DMS79 (cell line): Measurements from ENCODE around the gene CAMK2N1.

Source experiments
- DNase-seq: peaks from one replicate; lab custom pipeline; 2025; lab: John Stamatoyannopoulos, UW

Gene CAMK2N1

DNA sequence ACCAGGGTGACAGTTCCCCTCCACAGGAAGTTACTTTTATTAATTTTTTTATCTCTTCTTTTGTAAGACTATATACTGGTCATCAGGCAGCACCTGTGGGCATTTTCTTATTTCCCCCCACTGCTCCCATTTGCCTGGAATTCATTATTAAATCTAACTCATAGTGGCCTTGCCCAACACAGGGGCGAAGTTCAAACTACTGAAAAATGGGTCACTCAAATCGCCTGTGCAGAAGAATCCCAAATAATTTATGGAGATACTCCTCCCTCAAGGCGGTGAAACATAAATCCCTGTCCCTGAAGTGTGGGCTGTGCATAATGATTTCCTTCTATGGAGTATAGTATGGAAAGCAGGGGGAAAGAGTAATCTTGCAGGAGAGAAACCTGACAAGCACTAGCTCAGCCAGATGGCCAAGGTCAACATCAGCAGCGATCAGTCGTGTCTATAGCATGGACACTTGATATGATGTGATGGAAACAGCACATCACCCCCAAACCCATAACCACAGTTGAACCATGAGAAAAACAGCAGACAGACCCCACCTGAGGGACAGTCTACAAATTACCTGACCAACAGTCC lies 7.9 kb downstream of the CAMK2N1 start:
- no peak for DNase-seq

DNA sequence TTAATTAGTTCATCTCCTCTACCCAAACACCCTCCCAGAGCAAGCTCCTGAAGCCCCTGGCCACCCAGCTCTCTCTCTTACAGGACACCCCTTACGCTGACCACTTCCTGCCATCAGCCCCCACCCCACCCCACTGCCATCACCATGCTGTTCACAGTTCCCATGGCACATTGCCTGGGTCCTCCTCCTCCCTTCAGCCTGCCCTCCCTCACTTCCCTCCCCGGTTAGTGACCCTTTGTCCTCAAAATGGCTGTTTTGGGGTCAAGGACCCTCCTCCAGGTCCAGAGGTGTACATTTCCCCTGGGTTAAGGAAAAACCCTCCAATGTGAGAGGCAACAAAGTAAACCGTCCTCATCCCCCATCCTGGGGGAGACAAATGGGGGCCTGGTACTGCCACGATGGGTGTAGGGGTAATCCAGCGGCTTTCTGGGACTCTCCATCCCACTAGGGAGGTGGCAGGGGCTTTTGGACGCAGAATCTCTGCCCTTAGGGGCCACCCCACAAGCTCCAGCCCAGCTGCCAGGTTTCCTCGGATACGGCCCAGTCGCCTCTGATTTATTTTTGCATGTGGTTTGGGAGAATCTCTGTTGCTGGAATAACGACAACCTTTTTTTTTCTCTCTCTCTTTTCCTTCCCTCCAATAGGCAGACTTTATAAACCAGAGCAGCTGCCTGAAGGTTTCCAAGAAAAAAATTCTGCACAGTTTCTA lies 8.5 kb downstream of the CAMK2N1 start:
- DNase-seq, result no peak

GRCh38 chr1:20476265-20477038 lies 9.6 kb downstream of the CAMK2N1 start:
- no peak for DNase-seq

DNA sequence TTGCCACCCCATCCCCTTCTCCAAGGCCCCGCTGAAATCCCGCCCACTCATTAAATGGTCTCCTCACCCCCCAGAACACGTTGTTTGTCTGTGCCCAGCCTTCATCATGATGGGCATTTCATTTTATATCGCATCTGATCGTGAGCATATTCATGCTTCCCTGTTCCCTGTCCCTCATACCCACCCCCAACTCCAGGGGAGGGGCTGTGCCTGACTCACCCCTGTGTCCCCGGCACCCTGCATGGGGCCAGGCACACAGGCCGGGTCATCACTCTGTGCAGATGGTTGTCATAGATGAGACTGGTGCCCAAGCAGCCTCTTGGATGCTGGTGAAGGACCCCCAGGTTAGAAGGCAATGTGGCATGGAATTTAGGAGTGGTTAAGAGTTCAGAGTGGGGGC lies 11.0 kb downstream of the CAMK2N1 start:
- no peak for DNase-seq

GRCh38 chr1:20474333-20474975 lies 11.6 kb downstream of the CAMK2N1 start:
- DNase-seq, result no peak

GRCh38 chr1:20473894-20474293 lies 12.1 kb downstream of the CAMK2N1 start:
- no peak for DNase-seq

DNA sequence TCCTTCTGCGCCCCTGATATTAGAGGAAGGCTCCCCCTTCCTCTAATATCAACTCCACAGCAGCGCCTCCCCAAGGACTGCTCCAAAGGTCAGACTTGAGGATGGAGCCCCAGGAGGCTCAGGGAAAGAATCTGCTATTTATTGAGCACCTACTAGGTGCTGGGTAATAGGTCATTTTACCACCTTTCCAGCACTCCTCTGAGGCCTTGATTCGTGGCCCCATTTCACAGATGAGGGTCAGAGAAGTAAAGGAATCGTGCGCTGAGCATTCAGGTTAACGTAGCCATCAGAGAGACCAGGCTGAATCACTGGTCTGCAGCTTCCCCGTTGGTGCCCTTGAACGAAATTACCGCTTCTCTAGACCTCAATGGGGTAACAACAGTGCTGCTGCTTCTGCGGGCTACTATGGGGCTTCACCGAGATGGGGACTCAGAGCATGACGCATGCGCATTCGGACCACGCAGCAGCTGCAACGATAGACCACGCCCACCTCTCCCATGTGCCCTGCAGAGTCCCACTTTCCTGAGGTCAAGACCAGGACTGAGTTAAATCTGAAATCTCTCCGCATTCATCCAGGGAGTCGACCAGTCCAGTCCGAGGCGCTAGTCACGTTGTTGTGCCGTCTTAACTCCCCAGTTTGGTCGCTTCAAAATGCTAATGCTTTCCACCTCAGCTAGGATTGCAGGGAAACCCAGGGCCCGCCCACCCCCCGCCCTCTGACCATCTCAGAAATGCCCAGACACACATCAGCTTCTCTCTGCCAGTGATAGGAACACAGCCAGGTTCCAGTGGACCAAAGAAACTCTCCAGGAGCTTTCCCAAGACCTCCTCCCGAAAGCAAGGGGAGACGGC lies 12.9 kb downstream of the CAMK2N1 start:
- no peak for DNase-seq

- no peak for DNase-seq
Measured at GRCh38 chr1:20472121-20472520, 13.9 kb downstream of the CAMK2N1 start.

- no peak for DNase-seq
Measured at GRCh38 chr1:20470194-20470593, 15.8 kb downstream of the CAMK2N1 start.

GRCh38 chr1:20469406-20470076 lies 16.5 kb downstream of the CAMK2N1 start:
- DNase-seq, result no peak

DNA sequence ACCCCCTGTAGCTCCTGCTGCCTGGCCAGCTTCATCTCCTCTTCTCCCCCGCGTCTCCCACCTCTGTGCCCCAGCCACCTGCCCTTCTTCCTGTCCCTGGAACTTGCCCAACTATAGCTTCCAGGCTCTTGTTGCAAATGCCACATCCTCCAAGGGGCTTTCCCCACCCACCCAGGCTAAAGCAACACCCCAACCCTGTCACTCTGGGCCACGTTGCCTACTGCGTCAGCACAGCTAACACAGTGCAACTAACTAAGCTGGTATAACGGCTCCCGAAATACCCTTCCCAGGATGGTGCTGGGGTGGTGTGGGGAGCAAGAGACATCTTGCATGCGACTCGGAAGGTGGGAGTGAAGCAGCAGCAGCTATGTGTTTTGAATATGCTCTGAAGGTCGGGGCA lies 19.7 kb downstream of the CAMK2N1 start:
- no peak for DNase-seq

- no peak for DNase-seq
Measured at GRCh38 chr1:20465187-20465586, 20.8 kb downstream of the CAMK2N1 start.

- DNase-seq, result no peak
Measured at GRCh38 chr1:20463502-20463901, 22.5 kb downstream of the CAMK2N1 start.

GRCh38 chr1:20462397-20462796 lies 23.6 kb downstream of the CAMK2N1 start:
- DNase-seq, result no peak

DNA sequence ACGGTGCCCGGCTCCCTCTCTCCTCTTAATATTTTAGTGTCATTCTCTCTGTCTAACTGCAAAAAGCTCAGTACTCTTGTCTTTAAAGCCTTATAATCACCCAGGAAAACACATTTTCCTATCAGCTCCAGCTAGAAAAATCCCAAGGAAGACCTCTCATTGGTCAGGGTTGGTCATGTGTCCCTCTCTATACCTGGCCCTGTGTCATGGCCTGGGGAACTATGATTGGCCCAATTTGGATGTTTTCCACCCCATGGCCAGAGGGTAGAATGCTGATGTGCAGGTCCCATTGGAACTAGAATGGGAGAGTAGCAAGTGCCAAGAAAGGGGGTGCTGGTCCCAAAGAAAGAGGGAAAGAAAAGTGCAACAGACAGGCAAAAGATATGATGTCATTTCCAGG lies 27.3 kb downstream of the CAMK2N1 start:
- DNase-seq, result no peak

GRCh38 chr1:20454004-20454403 lies 32.0 kb downstream of the CAMK2N1 start:
- DNase-seq, result no peak

GRCh38 chr1:20449735-20450311 lies 36.2 kb downstream of the CAMK2N1 start:
- no peak for DNase-seq

DNA sequence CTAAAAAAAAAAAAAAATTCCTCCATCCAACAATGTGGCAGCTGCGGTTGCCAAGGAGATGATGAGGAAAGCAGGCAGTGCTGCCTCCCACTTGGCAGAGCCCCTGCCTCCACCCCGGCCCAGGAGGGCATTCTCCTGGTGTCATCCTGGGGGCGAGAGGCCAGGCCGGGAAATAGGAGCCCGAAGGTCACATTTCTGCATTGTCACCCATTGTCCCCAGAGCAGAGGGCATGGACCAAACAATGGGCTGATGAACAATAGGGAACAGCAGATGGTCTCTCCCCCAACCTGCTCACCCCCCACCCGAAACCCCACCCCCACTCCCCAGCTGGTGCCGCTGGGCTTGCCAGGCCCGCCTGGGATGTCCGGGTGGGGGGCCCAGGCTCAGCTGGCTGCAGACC lies 37.3 kb downstream of the CAMK2N1 start:
- no peak for DNase-seq

DNA sequence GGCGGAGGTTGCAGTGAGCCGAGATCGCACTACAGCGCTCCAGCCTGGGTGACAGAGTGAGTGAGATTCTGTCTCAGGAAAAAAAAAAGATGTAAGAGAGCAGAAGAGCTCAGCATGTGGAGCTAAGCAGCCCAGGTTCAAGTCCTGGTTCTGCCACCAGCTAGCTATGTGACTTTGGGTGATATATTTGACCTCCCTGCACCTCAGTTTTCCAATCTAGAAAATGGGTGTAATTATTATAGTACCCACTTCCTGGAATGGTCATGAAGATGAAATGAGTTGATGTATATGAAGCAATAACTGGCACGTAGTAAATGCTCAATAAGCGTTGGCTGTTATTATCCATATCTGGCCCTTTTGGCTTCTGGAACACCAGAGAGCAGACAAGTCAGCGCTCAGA lies 38.2 kb downstream of the CAMK2N1 start:
- DNase-seq, result no peak

- no peak for DNase-seq
Measured at GRCh38 chr1:20446796-20447195, 39.2 kb downstream of the CAMK2N1 start.

- no peak for DNase-seq
Measured at GRCh38 chr1:20445956-20446355, 40.1 kb downstream of the CAMK2N1 start.
